Right kidney (tissue), 1 donor: Measurements from ENCODE around the gene IP6K2.

ENCODE experiments used
- DNase-seq: peaks from one replicate; pipeline ENCODE4 v3.0.0-alpha.2; 2016

The IP6K2 gene

DNA sequence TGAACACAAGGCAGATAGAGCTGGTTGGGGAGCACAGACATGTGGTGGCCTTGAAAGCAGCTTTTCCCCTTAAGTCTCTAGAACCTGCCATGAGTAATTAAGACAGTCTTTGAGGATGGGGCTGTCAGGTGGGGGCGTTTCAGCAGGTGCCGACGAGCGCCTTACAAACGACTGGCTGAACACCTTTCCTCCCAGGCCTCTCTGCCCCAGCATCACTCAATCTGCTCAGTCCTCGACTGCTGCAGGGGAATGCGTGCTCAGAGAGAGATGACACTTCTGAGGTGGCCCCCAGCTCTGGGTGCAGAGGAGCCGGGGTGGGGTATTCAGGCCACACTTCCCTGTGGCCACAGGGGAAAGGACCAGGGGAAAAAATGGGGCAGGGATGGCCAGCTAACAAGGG, 23.2 kb downstream of the IP6K2 start:
- no peak for DNase-seq

GRCh38 chr3:48692551-48692950, 24.5 kb downstream of the IP6K2 start:
- DNase-seq, result no peak

DNA sequence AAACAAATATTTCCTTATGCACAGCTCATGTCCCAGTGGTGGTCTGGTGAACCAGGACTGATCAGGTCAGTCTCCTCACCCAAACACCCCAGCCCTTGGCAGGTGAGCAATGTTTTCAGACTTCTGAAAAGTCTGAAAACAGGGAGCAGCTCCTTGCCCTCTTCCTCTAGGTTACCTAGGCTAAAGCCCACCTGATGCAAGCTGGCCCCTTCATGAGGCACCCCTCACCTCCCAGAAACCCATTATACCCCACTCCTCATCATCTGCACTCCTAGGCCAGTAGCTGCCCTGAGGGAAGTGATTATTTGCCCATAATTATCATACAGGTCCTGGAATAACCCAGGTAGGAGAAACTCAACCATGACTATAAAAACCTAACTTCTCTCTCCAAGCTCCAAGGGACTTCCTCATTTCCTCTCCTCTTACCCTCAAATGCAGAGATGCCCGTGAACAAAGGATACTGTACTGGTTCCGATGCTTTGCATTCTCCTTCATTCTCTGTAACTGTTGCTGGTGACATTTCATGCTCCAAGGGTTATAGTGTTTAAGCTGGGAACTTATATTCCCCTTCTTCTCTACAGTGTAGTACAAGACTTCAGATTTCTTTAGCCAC, 26.1 kb downstream of the IP6K2 start:
- DNase-seq, result no peak

- DNase-seq, result no peak
Measured at GRCh38 chr3:48689384-48689783, 27.6 kb downstream of the IP6K2 start.

DNA sequence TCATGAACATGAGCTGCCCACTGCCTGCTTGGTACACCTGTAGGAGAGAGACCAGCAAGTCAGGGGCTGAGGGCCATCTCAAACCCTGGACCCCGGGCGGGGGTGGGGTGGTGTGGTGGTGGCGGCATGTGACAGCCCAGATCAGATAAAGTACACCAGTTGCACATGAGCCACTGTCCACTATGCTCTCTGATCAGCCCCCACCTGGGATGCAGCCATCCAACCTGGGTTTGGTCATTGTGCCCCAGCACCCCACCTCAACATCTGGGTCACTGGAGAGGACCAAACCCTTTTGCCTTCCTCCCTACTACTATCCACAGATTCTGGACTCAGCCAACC, 28.3 kb downstream of the IP6K2 start:
- DNase-seq, result no peak

DNA sequence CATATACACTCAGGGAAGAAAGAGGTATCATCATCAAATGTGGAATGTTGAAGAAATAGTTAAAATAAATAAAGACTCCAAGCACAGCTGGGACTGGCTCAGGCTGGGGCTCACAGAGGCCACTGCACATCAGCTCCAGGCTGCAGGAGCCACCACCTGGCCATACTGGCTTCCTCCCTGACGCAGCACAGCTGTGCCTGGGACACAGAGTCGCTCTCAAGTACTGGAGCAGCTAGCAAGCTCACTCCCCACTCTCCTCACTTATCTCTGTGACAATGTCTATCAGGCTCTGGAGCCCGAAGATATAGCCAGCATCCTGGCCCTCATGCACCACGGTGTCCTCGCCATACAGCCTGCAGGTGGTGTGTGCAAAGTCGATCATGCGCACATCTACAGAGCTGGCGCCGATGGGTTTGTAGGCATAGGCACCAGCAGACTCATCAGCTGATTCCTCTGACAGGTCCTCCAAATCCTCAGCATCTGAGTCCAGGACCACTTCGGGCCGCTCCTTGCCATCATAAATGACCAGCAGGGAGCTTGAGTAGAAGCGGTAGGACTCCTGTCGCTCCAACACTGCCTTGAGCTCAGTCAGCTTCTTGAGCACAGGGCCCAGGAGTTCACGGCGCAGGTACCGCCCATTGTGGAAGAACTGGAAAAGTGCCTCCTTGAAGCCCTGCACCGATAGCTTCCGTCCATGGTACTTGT, 28.8 kb downstream of the IP6K2 start:
- DNase-seq, result no peak

DNA sequence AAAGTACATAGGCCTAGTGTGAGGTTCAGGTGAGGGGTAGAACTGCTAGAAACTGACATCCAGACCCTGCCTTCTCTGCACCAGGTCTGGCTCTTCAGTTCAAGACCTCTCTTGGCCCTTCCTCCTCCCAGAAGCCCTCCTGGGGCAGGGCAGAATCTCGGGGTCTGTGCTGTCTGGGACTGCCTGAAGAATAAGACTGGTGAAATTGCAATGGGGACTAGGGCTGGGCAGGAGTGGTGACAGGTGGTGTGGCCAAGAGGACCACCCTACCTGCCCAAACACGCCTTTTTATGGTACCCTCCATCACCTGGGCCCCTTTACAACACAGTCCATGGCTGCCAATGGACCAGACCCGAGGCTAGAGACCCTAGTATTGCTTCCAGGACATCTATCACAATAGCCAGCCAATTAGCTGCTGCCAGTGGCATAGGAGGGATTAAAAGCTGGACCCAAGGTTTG, 29.8 kb downstream of the IP6K2 start:
- no peak for DNase-seq

GRCh38 chr3:48686538-48687219, 30.3 kb downstream of the IP6K2 start:
- DNase-seq, result no peak

- peak; percentile 99 for DNase-seq
Measured at GRCh38 chr3:48685603-48686511, 31.2 kb downstream of the IP6K2 start, which contains the start of gene NCKIPSD. TSS of gene NCKIPSD (minus strand) at chr3:48685915. CDS start at chr3:48685807, 108 bp downstream.

- no peak for DNase-seq
Measured at GRCh38 chr3:48685293-48685602, 31.8 kb downstream of the IP6K2 start.

- no peak for DNase-seq
Measured at GRCh38 chr3:48684480-48685143, 32.4 kb downstream of the IP6K2 start.

GRCh38 chr3:48684054-48684349, 33.0 kb downstream of the IP6K2 start:
- DNase-seq, result no peak

DNA sequence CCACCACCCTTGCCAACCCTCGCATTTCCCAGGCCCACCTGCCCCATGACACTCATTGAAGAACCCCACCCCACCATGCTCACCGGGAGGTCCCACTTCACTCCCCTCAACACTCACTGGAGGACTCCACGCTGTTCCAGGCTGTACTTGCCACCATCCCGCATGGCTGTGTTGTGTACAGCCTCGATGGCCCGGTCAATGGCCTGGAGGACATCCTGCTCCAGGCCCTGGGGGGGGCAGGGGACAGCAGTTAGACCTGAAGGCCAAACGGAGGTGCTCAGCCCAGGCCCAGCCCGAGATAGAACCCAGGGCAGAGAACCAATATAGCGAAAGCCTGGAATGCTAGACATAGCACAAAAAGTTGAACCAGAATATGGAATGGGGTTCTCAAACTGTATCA, 34.2 kb downstream of the IP6K2 start:
- no peak for DNase-seq

- no peak for DNase-seq
Measured at GRCh38 chr3:48681974-48682610, 34.9 kb downstream of the IP6K2 start.

DNA sequence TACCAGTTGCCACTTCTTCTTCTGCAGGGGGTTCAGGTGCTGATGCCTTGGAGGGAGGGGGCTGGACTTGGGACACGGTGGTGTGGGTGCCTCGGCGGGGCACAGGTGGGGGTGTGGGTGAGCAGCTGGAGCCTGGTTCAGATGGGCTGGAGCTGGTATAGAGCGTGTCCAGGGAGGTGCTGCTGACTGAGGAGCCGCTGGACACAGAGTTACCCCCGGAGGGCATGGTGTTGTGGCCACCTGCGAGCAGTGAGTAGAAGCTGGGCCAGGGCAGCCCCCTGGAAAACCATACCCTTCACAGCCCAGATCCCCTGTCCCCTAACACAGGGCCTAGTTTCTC, 35.5 kb downstream of the IP6K2 start:
- DNase-seq, result no peak

DNA sequence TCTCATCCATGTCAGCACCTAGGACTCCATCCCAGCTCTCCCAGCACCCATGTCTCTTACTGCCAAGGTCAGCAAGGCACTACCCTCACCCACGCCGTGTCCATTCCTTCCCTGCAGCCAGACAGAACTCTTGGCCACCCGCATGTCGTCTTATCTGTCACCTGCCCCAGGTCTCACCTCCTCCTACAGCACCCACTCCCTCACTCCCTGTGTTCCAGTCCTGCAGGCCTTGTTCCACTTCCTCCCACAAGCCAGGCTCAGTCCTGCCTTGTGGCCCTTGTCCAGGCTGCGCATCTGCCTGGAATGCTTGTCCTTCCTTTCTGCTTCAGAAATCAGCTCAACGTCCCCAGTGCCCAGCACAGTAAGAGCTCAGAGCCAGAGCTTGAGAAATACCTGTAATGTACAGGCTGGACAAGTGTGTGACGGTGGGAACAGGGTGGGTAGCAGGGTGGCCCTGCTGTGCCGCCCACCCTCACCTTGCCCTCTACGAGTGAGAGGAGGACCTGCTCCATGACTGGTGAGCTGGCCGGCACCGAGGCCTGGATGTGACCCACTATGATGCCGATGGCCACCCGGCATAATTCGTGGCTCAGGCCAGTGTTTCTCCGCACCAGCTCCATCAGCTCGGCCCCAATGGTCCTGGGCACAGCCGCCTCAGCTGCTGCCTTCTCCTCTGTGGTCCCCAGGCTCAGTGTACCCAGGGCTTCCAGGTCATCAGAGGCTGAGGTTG, 36.0 kb downstream of the IP6K2 start:
- no peak for DNase-seq

DNA sequence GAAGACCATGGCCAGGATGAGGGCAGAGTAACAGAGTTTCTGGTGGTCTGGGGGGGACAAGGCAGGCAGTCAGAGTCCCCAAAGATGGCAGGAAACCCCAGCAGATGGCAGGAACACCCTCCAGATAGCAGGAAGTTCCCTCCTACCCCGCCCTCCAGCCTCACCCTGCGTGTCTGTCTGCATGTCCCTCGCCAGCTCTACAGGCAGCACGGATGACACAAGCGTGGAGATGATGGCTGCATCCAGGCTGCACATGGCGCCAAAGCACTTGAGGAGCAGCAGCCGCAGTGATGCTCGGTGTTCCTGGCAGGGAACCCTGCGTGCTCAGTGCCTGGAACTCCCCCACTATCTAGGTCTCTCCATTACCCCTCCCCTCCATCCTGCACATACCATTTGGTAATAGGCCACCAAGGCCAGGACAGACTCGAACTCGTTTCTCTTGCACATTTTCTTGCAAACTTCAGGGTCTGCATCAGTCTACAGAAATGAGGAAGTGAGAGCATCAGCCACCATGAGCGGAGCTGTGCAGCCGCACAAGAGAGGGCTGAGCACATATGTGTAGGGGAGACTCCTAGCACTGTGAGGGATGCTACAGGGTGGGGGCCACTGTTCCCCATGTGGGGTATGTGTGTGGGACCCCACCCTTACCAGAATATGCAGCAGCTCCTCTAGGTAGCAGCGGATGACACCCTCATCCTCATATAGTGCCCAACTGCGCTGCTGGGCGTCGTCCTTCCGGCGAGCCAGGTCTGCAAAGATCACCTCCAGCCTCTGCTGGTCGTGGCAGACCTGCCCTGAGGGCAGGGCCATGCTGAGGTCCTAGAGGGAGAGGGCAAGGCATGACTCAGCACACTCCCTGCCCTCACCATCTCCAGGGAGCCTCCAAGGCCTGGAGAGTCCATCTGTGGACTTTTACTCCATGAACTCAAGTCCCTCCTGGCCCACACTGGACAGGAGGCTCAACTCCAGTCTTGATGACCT, 37.3 kb downstream of the IP6K2 start:
- DNase-seq, result no peak

- DNase-seq, result no peak
Measured at GRCh38 chr3:48678566-48679380, 38.2 kb downstream of the IP6K2 start.

GRCh38 chr3:48678056-48678455, 39.0 kb downstream of the IP6K2 start:
- DNase-seq, result no peak
